Sigmoid colon (tissue), 7 donors: ENCODE measurements around the gene KCNIP2. TPM values are rescaled to one million over a fixed set of nuclear protein-coding genes. Genes with fewer than 3 reads are reported as not detected.

Experiments used
- DNase-seq: peaks from one replicate; pipeline ENCODE4 v3.0.0-alpha.2; 2019
- H3K27ac ChIP-seq, 4 donors: fragments of 200-600 bp; sonication (generic); one replicate each; pipeline ENCODE4 v1.5.1; 2016 to 2019; ENCODE audit warnings: mild to moderate bottlenecking in 1 of 4
- H3K27me3 ChIP-seq, 3 donors: fragments of 200-600 bp; sonication (generic); one replicate each; pipeline ENCODE4 v1.5.1; 2019; ENCODE audit warnings: mild to moderate bottlenecking in 1 of 3
- H3K36me3 ChIP-seq, 4 donors: fragments of 200-600 bp; sonication (generic); one replicate each; pipeline ENCODE4 v1.5.1; 2016 to 2019
- H3K4me1 ChIP-seq, 4 donors: fragments of 200-600 bp; sonication (generic); one replicate each; pipeline ENCODE4 v1.5.1; 2017 to 2019
- H3K4me3 ChIP-seq, 4 donors: fragments of 200-600 bp; sonication (generic); one replicate each; pipeline ENCODE4 v1.5.1; 2017 to 2019; ENCODE audit warnings: mild to moderate bottlenecking in 2 of 4, moderate library complexity in 1 of 4
- H3K9me3 ChIP-seq, 4 donors: fragments of 200-600 bp in 3 of 4; sonication (generic) in 3 of 4; one replicate each; pipeline versions ENCODE4 v1.5.1 to v1.6.1; 2013 to 2019
- EP300 ChIP-seq, 4 donors: sonication (generic); formaldehyde crosslinking; IDR thresholded peaks; one replicate each; pipeline ENCODE4 v1.6.1; 2017; ENCODE audit warnings: antibody characterized with exemption in 4 of 4
- POLR2A ChIP-seq, 2 donors: fragments of 450-650 bp; IDR thresholded peaks; one replicate each; pipeline ENCODE4 v1.6.1; 2016; ENCODE audit warnings: antibody characterized with exemption in 2 of 2, mild to moderate bottlenecking in 2 of 2, moderate library complexity in 2 of 2
- POLR2AphosphoS5 ChIP-seq, 4 donors: sonication (generic); formaldehyde crosslinking; IDR thresholded peaks; one replicate each; pipeline ENCODE4 v1.6.1; 2017; ENCODE audit warnings: antibody characterized with exemption in 4 of 4
- WGBS, 2 donors: extraction: QIAGEN DNeasy Blood & Tissue Kit; methylation state at CpG; one replicate each; pipeline ENCODE4 v1.1.7; 2013; 5-methylcytosine and 5-hydroxymethylcytosine counted together
- intact Hi-C: fragments of 100-400 bp; cut with DNase I; formaldehyde crosslinking; loops from one replicate; pipeline ENCODE4 v1.15.1; 2023
- polyA plus RNA-seq, 3 donors: library from polyadenylated mRNA; stranded (reverse); fragments of 200-250 nt; gene quantifications; one replicate each; pipeline ENCODE4 v1.2.3, GENCODE V29; 2013
- total RNA-seq, 4 donors: library from RNA; depleted of rRNA; stranded (reverse); fragments of >200 nt; gene quantifications; one replicate each; pipeline ENCODE4 v1.1.0, GENCODE V29; 2016
- TF ChIP-seq, protein P1 (sequence below), 4 experiments: fragments of 450-650 bp in 3 of 4; fragments of 200-600 bp in 1 of 4; IDR thresholded peaks; one replicate each; pipeline ENCODE4 v1.5.1; 2016 to 2019; ENCODE audit warnings: antibody characterized with exemption in 4 of 4, mild to moderate bottlenecking in 3 of 4, moderate library complexity in 2 of 4
- donor health status: healthy with polysubstance abuse.
- donor health status: Bipolar disorder and iron deficiency.
- donor health status: healthy.

KCNIP2 gene
- total and polyA plus RNA-seq, 7 donors: 1.8 to 7.1 (median 3.3) TPM; not detected in 2

DNA sequence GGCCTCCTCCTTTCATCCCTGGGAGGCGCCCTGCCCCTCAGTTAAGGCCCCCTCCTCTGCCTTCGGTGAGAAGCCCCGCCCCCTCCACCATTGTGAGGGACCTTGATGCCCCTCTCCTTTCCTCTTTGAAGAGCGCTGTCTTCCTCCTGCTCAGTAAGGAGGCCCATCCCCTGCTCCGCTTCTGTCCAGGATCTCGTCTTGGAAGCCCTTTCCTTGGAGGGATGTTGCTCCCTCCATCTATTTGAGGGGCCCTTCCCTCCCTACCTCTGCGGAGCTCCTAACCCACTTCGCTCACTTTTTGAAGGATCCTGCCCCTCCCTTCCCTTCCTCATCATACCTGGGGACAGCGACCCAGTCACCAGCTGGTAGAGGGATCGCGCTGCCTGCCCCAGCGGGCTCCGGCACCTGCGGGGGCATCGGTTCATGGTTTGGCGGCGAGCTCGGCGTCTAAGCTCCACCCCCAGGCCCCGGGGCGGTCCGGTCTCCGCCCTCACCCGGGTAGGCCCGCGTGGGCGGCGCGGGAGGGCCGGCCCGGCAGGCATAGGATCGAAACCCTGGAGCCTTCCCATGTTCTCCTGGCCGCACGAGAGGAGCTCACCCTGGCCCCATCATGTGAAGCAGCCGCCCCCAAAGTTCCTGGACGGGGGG is 4.1 kb downstream of the KCNIP2 start:
- H3K27ac ChIP-seq: no peak overlapping the region
- WGBS, 2 donors: 13 to 20% methylated on average over 36 of the region's 36 CpGs
- no peaks in the 10 kb centered on the region for H3K9me3 ChIP-seq
- no peaks in the 10 kb centered on the region for H3K36me3 ChIP-seq
- peaks cover 0 to 5% (median 0%) of the 10 kb centered on the region in 3 donors for H3K27me3 ChIP-seq
- H3K4me3 ChIP-seq: peak overlapping the region in 3 of 4 donors; percentile 21 to 37 (median 37)
- DNase-seq: no peak
- TF ChIP-seq EP300 (IDR thresholded peaks at IDR 0.05) (no peak), POLR2A (IDR thresholded peaks at IDR 0.05) (no peak), POLR2AphosphoS5 (IDR thresholded peaks at IDR 0.05) (no peak)
- TF ChIP-seq, protein P1, sequence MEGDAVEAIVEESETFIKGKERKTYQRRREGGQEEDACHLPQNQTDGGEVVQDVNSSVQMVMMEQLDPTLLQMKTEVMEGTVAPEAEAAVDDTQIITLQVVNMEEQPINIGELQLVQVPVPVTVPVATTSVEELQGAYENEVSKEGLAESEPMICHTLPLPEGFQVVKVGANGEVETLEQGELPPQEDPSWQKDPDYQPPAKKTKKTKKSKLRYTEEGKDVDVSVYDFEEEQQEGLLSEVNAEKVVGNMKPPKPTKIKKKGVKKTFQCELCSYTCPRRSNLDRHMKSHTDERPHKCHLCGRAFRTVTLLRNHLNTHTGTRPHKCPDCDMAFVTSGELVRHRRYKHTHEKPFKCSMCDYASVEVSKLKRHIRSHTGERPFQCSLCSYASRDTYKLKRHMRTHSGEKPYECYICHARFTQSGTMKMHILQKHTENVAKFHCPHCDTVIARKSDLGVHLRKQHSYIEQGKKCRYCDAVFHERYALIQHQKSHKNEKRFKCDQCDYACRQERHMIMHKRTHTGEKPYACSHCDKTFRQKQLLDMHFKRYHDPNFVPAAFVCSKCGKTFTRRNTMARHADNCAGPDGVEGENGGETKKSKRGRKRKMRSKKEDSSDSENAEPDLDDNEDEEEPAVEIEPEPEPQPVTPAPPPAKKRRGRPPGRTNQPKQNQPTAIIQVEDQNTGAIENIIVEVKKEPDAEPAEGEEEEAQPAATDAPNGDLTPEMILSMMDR (IDR thresholded peaks at IDR 0.05): no peak
- H3K4me1 ChIP-seq: peaks cover 0 to 38% (median 34%) of the 10 kb centered on the region in 4 donors
- intact Hi-C loops: loop anchor here (5.0 kb wide), 2 partner anchors 173 to 233 kb away; no protein-coding TSS in a partner anchor

DNA sequence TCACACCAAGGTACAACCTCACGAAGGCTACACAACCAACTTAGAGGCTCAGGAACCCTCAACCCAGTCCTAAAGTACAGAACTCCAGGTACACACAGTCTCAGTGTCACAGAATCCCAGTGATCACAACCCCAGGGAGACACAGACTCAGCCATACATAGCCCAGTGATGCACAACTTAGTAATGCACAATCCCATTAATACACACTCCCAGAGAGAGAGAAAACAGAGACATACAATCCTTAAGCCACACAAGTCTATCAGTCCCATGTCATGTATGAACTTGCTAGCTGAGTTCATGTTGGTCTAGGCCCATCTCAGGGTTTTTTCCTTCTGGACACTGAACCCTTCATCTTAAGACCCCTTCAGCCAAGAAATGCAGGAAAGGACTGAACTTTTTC is 4.6 kb downstream of the KCNIP2 start:
- no peaks in the 10 kb centered on the region for H3K9me3 ChIP-seq
- H3K4me3 ChIP-seq: no peak overlapping the region
- peaks cover 0 to 33% (median 30%) of the 10 kb centered on the region in 4 donors for H3K4me1 ChIP-seq
- no peak overlapping the region for H3K27ac ChIP-seq
- no peak for TF ChIP-seq POLR2AphosphoS5 (IDR thresholded peaks at IDR 0.05)
- no peak for TF ChIP-seq POLR2A (IDR thresholded peaks at IDR 0.05)
- TF ChIP-seq, protein P1 (IDR thresholded peaks at IDR 0.05): no peak
- no peak for TF ChIP-seq EP300 (IDR thresholded peaks at IDR 0.05)
- WGBS, 2 donors: 89 to 95% methylated on average over 1 of the region's 1 CpG
- no peaks in the 10 kb centered on the region for H3K36me3 ChIP-seq
- H3K27me3 ChIP-seq: peaks cover 0 to 5% (median 0%) of the 10 kb centered on the region in 3 donors
- no peak for DNase-seq
- intact Hi-C loops: loop anchor here (5.0 kb wide), 1 partner anchor 233 kb away; no protein-coding TSS in a partner anchor

DNA sequence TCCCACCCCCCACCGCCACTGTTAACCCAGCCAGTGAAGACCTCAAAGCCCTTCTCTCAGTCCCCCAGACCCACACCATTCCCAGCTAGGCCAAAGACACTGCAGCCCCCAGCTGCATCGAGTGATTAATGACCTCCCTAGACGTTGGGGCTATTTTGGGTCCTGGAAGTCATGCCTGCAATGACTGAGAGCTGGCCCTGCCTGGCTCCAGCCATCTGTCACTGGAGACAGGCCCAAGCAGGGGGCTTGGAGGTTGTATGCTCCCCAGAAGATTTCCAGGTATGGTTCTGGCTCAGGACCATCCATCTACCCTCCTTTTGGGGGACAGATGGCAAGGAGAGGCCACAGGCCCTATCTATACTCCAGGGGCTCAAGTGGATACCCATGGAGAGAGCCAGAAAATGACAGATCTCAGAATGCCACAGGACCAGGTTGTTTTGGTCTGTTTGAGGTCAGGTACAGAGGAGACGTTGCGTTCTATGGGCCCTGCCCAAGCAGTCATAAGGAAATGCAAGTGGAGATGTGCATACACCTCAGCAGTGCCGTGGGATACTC is 5.1 kb downstream of the KCNIP2 start:
- no peak overlapping the region for H3K4me3 ChIP-seq
- intact Hi-C loops: loop anchor here (5.0 kb wide), 1 partner anchor 234 kb away; no protein-coding TSS in a partner anchor
- no peak overlapping the region for H3K27ac ChIP-seq
- TF ChIP-seq EP300 (IDR thresholded peaks at IDR 0.05) (no peak), POLR2AphosphoS5 (IDR thresholded peaks at IDR 0.05) (no peak), POLR2A (IDR thresholded peaks at IDR 0.05) (no peak)
- TF ChIP-seq, protein P1 (IDR thresholded peaks at IDR 0.05): no peak
- no peaks in the 10 kb centered on the region for H3K36me3 ChIP-seq
- peaks cover 0 to 28% (median 25%) of the 10 kb centered on the region in 4 donors for H3K4me1 ChIP-seq
- peaks cover 0 to 2% (median 0%) of the 10 kb centered on the region in 3 donors for H3K27me3 ChIP-seq
- WGBS, 2 donors: 86% methylated on average over 6 of the region's 6 CpGs
- no peaks in the 10 kb centered on the region for H3K9me3 ChIP-seq
- no peak for DNase-seq

DNA sequence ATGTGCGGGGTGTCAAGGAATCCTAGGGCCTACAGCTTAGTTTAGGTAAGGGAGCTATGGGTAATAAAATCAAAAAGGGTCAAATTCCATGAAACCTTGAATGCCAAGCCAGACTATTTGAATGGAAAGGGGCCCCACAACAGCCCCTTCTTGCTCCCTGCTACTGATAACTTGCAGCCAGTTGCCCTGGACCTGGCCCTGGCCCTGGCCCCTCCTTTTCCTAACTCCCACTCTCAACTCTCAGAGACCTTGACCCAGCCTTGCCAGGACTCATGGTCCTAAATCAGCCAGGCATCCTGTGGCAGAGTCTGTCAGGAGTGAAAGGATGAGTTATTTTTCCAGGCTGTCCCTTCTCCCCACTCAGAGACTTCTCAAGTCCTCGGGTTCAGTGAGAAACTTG is 5.9 kb downstream of the KCNIP2 start:
- H3K27me3 ChIP-seq: no peaks in the 10 kb centered on the region
- 78 to 81% methylated on average over 2 of the region's 2 CpGs for WGBS, 2 donors
- peaks cover 0 to 27% (median 23%) of the 10 kb centered on the region in 4 donors for H3K4me1 ChIP-seq
- no peaks in the 10 kb centered on the region for H3K9me3 ChIP-seq
- no peak for DNase-seq
- no peak overlapping the region for H3K27ac ChIP-seq
- TF ChIP-seq POLR2A (IDR thresholded peaks at IDR 0.05) (no peak), POLR2AphosphoS5 (IDR thresholded peaks at IDR 0.05) (no peak), EP300 (IDR thresholded peaks at IDR 0.05) (no peak)
- TF ChIP-seq, protein P1 (IDR thresholded peaks at IDR 0.05): no peak
- no peak overlapping the region for H3K4me3 ChIP-seq
- intact Hi-C loops: loop anchor here (5.0 kb wide), 1 partner anchor 235 kb away; no protein-coding TSS in a partner anchor
- H3K36me3 ChIP-seq: no peaks in the 10 kb centered on the region
